Smooth muscle cell (in vitro differentiated cells): ENCODE data around the gene KLF11. TPM values are rescaled to one million over a fixed set of nuclear protein-coding genes. Genes with fewer than 3 reads are reported as not detected.
A peak's percentile ranks its signal among the peaks of the same experiment; 100 is the strongest.

Experiments
- DNase-seq: peaks from one replicate; lab custom pipeline; 2025; ENCODE audit not compliant: unreplicated experiment; lab: John Stamatoyannopoulos, UW
- H2AFZ ChIP-seq: fragments of 200-600 bp; sonication (generic); 2 replicates; pipeline ENCODE4 v1.6.0; 2016; ENCODE audit warnings: antibody characterized with exemption, low read depth, mild to moderate bottlenecking
- H3F3A ChIP-seq: fragments of 200-600 bp; sonication (generic); 2 replicates; pipeline ENCODE4 v1.6.0; 2017; ENCODE audit warnings: antibody characterized with exemption, low read depth
- H3K27ac ChIP-seq: fragments of 200-600 bp; sonication (generic); 2 replicates; pipeline ENCODE4 v1.5.1; 2016; ENCODE audit warnings: low read depth, mild to moderate bottlenecking
- H3K27me3 ChIP-seq: fragments of 200-600 bp; sonication (generic); 2 replicates; pipeline ENCODE4 v1.6.1; 2016; ENCODE audit warnings: low read depth, mild to moderate bottlenecking
- H3K36me3 ChIP-seq: fragments of 200-600 bp; sonication (generic); 2 replicates; pipeline ENCODE4 v1.5.1; 2016; ENCODE audit warnings: low read depth
- H3K4me1 ChIP-seq: fragments of 200-600 bp; sonication (generic); 2 replicates; pipeline ENCODE4 v1.5.1; 2016; ENCODE audit warnings: low read depth
- H3K4me2 ChIP-seq: fragments of 200-600 bp; sonication (generic); 2 replicates; pipeline ENCODE4 v1.6.0; 2016; ENCODE audit warnings: mild to moderate bottlenecking
- H3K4me3 ChIP-seq: fragments of 200-600 bp; sonication (generic); 2 replicates; pipeline ENCODE4 v1.5.1; 2016; ENCODE audit warnings: mild to moderate bottlenecking
- H3K79me2 ChIP-seq: fragments of 200-600 bp; sonication (generic); 2 replicates; pipeline ENCODE4 v1.6.0; 2016; ENCODE audit warnings: low read depth, mild to moderate bottlenecking
- H3K9ac ChIP-seq: fragments of 200-600 bp; sonication (generic); 2 replicates; pipeline ENCODE4 v1.6.0; 2016; ENCODE audit warnings: low read depth
- H3K9me3 ChIP-seq: fragments of 200-600 bp; sonication (generic); replicated peaks from 2 replicates; pipeline ENCODE4 v1.5.1; 2016; ENCODE audit warnings: low read depth
- H4K20me1 ChIP-seq: fragments of 200-600 bp; sonication (generic); 2 replicates; pipeline ENCODE4 v1.6.0; 2016; ENCODE audit warnings: low read depth
- WGBS: methylation state at CpG from one replicate; pipeline ENCODE4 v1.1.7; 2016; ENCODE audit warnings: low lambda C conversion rate; 5-methylcytosine and 5-hydroxymethylcytosine counted together
- polyA plus RNA-seq: library from polyadenylated mRNA; unstranded; fragments of >200 nt; fragmentation: Nextera tagmentation; extraction: Ambion mirVana; gene quantifications from 2 replicates; pipeline ENCODE4 v1.2.1, GENCODE V29; 2016
- total RNA-seq: library from RNA; depleted of rRNA; stranded (reverse); fragments of >200 nt; gene quantifications from 2 replicates; pipeline ENCODE4 v1.2.3, GENCODE V29; 2014
- TF ChIP-seq, protein P1 (sequence below): fragments of 200-600 bp; sonication (generic); IDR thresholded peaks from 2 replicates; pipeline ENCODE4 v1.5.1; 2017; ENCODE audit warnings: borderline replicate concordance, mild to moderate bottlenecking, antibody characterized with exemption; ENCODE audit not compliant: insufficient read depth, poor library complexity, severe bottlenecking

The KLF11 gene
- total and polyA plus RNA-seq, 2 experiments from 2014 or later: 9.9 to 12.7 TPM

DNA sequence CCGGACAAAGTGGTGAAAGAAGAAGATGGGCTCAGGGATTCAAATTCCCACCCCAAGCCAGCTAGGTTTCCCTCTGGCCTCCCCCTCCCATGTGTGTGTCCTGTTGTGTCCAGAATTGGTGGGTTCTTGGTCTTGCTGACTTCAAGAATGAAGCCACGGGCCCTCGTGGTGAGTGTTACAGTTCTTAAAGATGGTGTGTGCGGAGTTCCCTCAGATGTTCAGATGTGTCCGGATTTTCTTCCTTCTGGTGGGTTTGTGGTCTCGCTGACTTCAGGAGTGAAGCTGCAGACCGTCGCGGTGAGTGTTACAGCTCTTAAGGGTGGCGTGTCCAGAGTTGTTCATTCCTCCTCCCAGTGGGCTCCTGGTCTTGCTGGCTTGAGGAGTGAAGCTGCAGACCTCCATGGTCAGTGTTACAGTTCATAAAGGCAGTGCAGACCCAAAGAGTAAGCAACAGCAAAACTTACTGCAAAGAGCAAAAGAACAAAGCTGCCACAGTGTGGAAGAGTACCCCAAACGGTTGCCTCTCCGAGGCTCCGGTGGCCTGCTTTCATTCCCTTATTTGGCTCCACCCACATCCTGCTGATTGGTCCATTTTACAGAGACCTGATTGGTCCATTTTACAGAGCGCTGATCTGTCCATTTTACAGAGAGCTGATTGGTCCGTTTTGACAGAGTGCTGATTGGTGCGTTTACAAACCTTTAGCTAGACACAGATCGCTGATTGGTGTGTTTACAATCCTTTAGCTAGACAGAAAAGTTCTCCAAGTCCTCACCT, 37.7 kb upstream of the KLF11 start:
- H3K79me2 ChIP-seq: no peaks in the 10 kb centered on the region
- no peaks in the 10 kb centered on the region for H3K9me3 ChIP-seq
- 95% methylated on average over 17 of the region's 17 CpGs for WGBS
- TF ChIP-seq, protein P1, sequence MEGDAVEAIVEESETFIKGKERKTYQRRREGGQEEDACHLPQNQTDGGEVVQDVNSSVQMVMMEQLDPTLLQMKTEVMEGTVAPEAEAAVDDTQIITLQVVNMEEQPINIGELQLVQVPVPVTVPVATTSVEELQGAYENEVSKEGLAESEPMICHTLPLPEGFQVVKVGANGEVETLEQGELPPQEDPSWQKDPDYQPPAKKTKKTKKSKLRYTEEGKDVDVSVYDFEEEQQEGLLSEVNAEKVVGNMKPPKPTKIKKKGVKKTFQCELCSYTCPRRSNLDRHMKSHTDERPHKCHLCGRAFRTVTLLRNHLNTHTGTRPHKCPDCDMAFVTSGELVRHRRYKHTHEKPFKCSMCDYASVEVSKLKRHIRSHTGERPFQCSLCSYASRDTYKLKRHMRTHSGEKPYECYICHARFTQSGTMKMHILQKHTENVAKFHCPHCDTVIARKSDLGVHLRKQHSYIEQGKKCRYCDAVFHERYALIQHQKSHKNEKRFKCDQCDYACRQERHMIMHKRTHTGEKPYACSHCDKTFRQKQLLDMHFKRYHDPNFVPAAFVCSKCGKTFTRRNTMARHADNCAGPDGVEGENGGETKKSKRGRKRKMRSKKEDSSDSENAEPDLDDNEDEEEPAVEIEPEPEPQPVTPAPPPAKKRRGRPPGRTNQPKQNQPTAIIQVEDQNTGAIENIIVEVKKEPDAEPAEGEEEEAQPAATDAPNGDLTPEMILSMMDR: no peak
- DNase-seq: no peak
- H3K4me1 ChIP-seq: peaks cover 6% of the 10 kb centered on the region
- no peak overlapping the region for H3K27ac ChIP-seq
- no peak overlapping the region for H3K4me3 ChIP-seq
- no peak overlapping the region for H3K9ac ChIP-seq
- H3K36me3 ChIP-seq: no peaks in the 10 kb centered on the region
- no peaks in the 10 kb centered on the region for H3K27me3 ChIP-seq
- H3F3A ChIP-seq: no peaks in the 10 kb centered on the region
- H4K20me1 ChIP-seq: no peaks in the 10 kb centered on the region
- H3K4me2 ChIP-seq: no peak overlapping the region
- H2AFZ ChIP-seq: no peak overlapping the region

DNA sequence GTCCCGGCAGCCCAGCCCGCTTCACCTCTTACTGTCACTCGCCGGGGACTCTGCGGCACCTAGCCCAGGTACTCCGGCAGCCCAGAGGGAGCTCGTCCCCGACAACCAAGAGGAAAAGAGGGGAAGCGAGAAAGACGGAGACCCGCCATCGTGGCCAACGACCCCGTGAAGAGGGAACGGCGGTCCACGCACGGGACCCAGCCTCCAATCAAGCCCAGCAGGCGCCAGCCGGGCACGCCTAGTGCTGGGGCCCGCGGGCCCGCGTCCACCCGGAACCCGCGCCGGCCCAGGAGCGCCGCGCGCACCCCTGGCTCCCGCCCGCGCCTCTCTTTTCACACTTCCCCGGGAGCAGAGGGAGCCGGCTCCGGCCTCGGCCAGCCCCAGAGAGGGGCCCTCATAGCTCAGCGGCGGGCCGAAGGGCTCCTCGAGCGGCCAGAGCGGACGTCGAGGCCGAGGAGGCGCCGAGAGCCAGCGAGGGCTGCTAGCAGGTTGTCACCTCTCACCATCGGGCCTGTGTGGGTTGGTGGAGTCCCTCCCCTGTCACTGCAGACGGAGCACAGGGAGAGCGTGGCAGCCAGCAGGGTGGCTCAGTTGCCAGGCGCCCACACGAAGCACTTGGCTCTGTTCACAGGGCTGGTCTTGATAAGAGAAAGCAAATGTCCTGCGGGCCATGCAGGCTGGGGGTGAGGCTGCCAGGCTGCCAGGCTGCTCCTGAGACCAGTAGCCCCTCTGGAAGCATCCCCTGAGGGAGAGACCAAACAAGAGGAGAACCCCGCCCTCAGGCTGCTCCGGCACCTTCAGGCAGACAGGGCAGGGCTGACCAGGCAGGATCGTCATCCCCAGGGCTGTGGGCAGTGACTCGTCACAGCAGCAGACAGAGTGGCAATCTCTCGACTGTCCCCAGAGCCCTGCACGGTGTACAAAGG, 36.9 kb upstream of the KLF11 start:
- no peak overlapping the region for H2AFZ ChIP-seq
- TF ChIP-seq, protein P1: no peak
- DNase-seq: no peak

DNA sequence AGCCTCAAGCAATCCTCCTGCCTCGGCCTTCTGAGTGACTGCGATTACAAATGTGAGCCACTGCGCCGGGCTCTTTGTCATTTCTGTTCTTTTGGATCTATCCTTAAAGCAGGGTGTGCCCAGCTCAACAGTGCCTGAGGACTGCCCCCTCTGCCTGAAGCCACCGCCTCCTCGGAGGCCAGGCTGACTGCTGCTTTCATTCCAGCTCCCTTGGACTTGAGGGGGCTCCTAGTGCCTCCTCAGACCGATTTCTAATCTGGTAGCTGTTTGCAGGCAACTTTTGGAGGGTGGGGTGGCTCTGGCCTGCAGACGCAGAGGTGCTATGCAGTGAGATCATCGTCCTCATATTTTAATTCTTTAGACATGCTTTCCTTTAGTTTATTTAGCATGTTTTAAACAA, 35.9 kb upstream of the KLF11 start:
- DNase-seq: no peak
- H2AFZ ChIP-seq: peak overlapping the region; percentile 56
- WGBS: 59% methylated on average over 9 of the region's 9 CpGs
- no peak overlapping the region for H3K9ac ChIP-seq
- TF ChIP-seq, protein P1: no peak
- no peaks in the 10 kb centered on the region for H3K27me3 ChIP-seq
- no peaks in the 10 kb centered on the region for H3K36me3 ChIP-seq
- H3K4me1 ChIP-seq: peaks cover 6% of the 10 kb centered on the region
- no peaks in the 10 kb centered on the region for H3K9me3 ChIP-seq
- H4K20me1 ChIP-seq: no peaks in the 10 kb centered on the region
- no peaks in the 10 kb centered on the region for H3K79me2 ChIP-seq
- H3K27ac ChIP-seq: peak overlapping the region; percentile 5
- H3K4me3 ChIP-seq: no peak overlapping the region
- peak overlapping the region; percentile 11 for H3K4me2 ChIP-seq
- no peaks in the 10 kb centered on the region for H3F3A ChIP-seq

More for the DNA sequence above, 36.9 kb upstream of the KLF11 start:
- WGBS: 85% methylated on average over 56 of the region's 64 CpGs
- no peaks in the 10 kb centered on the region for H3K9me3 ChIP-seq
- no peak overlapping the region for H3K27ac ChIP-seq
- H3K4me3 ChIP-seq: no peak overlapping the region
- H3K27me3 ChIP-seq: no peaks in the 10 kb centered on the region
- H3F3A ChIP-seq: no peaks in the 10 kb centered on the region
- no peaks in the 10 kb centered on the region for H3K36me3 ChIP-seq
- H3K4me2 ChIP-seq: peak overlapping the region; percentile 36
- H3K9ac ChIP-seq: no peak overlapping the region
- H3K4me1 ChIP-seq: peaks cover 6% of the 10 kb centered on the region
- no peaks in the 10 kb centered on the region for H3K79me2 ChIP-seq
- H4K20me1 ChIP-seq: no peaks in the 10 kb centered on the region
